ENCODE results near the gene DIP2C.
A peak's percentile ranks its signal among the peaks of the same experiment; 100 is the strongest.

The DIP2C gene

GRCh38 chr10:552679-553078 is 136.8 kb downstream of the DIP2C start:
- no peak overlapping the region for H3K4me3 ChIP-seq
- H3K27ac ChIP-seq: no peak overlapping the region

DNA sequence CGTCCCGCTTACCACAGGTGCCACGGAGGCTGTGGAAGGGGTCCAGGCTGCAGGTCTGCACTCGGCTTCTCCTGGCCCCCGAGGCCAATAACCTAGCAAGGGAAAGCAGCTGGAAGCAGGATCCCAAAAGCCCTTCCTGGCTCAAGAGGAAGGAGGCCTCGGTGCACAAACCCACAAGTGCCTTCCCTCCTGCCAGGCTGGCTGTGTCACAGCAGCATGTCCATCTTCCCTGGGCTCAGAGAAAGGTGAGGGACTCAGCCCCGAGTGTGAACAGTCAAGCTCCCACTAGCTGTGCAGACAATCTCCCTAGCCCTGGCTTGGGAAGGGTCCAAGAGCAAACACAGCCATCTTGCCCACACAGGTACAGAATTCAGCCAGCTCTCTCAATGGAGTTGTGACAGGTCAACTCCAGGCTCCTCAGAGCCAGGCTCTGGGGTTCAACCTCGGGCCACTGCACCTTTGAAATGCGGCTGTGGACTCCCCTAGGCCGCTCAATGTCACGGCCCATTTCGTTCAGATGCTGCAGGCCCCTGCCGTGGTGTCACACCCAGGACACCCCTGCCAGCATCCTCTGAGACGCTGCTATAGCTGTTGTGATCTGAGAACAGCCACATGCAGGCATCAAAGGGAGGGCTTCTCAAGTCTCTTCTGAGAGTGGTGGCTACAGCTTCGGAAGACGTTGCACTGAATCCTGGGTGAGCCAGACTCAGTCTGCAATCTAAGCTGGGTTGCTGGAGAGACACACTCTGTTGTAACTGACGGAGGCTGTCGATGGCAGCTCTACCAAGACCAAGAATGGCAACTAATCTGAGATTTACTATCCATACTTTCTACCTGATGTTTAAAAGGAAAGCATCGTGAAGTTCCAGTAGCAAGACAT is 137.9 kb downstream of the DIP2C start:
- H3K36me3 ChIP-seq: no peaks in the 10 kb centered on the region
- no peak overlapping the region for H3K27ac ChIP-seq
- H3K27me3 ChIP-seq: no peaks in the 10 kb centered on the region
- intact Hi-C loops (cut with DNase I; ENCODE audit: low total_unique reads): no loop called here
- H3K9me3 ChIP-seq: no peaks in the 10 kb centered on the region
- TF ChIP-seq CTCF (IDR thresholded peaks at IDR 0.05): no peak
- no peak for DNase-seq
- peaks cover 0 to 64% (median 25%) of the 10 kb centered on the region in 4 donors for H3K4me1 ChIP-seq
- no peak overlapping the region for H3K4me3 ChIP-seq

More at GRCh38 chr10:552679-553078, 136.8 kb downstream of the DIP2C start:
- no peak for DNase-seq
- no peaks in the 10 kb centered on the region for H3K9me3 ChIP-seq
- intact Hi-C loops (cut with DNase I; ENCODE audit: low total_unique reads): no loop called here
- TF ChIP-seq CTCF (IDR thresholded peaks at IDR 0.05): no peak
- H3K36me3 ChIP-seq: no peaks in the 10 kb centered on the region
- H3K4me1 ChIP-seq: peaks cover 0 to 62% (median 18%) of the 10 kb centered on the region in 4 donors
- H3K27me3 ChIP-seq: no peaks in the 10 kb centered on the region

GRCh38 chr10:550665-551372 is 138.6 kb downstream of the DIP2C start:
- no peak overlapping the region for H3K27ac ChIP-seq
- TF ChIP-seq CTCF (IDR thresholded peaks at IDR 0.05): no peak
- H3K9me3 ChIP-seq: no peaks in the 10 kb centered on the region
- intact Hi-C loops (cut with DNase I; ENCODE audit: low total_unique reads): no loop called here
- no peaks in the 10 kb centered on the region for H3K27me3 ChIP-seq
- no peaks in the 10 kb centered on the region for H3K36me3 ChIP-seq
- H3K4me3 ChIP-seq: no peak overlapping the region
- DNase-seq: no peak
- peaks cover 0 to 65% (median 27%) of the 10 kb centered on the region in 4 donors for H3K4me1 ChIP-seq

DNA sequence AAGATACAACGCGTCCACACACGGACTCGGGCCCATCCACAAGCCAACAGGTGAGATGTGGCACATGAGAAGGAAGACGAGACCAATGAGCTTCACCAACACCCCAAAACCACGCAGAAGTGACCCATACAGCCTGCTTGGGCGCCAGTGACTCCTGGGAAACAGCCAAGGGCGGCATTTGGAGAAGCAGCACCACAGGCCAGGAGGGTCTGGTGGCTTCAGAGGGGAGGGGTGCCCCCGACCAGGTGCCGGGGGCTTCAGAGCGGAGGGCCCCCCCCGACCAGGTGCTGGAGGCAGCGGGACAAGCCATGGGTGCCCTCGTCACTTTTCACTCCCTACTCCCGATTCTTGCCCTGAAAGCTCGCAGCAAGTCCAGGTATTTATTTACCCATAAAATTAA is 140.1 kb downstream of the DIP2C start:
- Histone ChIP-seq H3K4me3 (no peak overlapping the region), H3K27me3 (no peaks in the 10 kb centered on the region), H3K9me3 (no peaks in the 10 kb centered on the region), H3K27ac (no peak overlapping the region), H3K36me3 (no peaks in the 10 kb centered on the region), H3K4me1 (peaks cover 0 to 65% (median 26%) of the 10 kb centered on the region in 4 donors)
- no peak for TF ChIP-seq CTCF (IDR thresholded peaks at IDR 0.05)
- intact Hi-C loops (cut with DNase I; ENCODE audit: low total_unique reads): no loop called here
- DNase-seq: no peak

DNA sequence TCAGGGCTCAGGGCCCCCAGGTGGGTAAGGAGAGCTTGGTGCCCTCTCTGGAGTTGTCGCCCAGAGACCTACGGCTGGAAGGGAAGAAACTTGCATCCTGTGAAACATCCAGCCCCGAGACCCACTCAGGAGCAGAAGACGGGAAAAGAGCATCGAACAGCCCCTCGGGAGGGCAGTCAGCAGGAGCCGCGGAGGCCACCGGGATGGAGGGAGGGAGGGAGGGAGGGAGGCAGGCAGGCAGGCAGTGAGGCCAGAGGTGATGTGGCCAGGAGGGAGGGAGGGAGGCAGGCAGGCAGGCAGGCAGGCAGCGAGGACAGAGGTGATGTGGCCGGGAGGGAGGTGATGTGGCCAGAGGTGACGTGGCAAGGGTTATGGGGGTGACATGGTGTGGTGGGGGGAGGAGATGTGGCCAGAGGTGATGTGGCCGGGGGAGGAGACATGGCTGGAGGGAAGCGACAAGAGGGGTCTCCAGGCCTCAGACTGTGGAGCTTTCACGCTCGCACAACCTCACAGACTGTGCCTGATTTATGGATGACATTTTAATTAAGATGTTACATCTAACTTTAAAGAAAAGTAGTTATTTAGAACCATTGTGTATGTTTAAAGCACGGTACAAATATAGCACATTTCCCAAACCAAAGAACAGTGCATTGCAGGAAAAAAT is 141.1 kb downstream of the DIP2C start:
- intact Hi-C loops (cut with DNase I; ENCODE audit: low total_unique reads): no loop called here
- peak in 1 of 2 donors; percentile 35 for DNase-seq

More for the DNA sequence above, 141.1 kb downstream of the DIP2C start:
- no peak for TF ChIP-seq CTCF (IDR thresholded peaks at IDR 0.05)
- H3K27ac ChIP-seq: no peak overlapping the region
- H3K9me3 ChIP-seq: no peaks in the 10 kb centered on the region
- no peaks in the 10 kb centered on the region for H3K27me3 ChIP-seq
- no peaks in the 10 kb centered on the region for H3K36me3 ChIP-seq
- peaks cover 0 to 65% (median 25%) of the 10 kb centered on the region in 4 donors for H3K4me1 ChIP-seq
- no peak overlapping the region for H3K4me3 ChIP-seq
